ENCODE measurements around the gene SYNPO2. TPM values are rescaled to one million over a fixed set of nuclear protein-coding genes. Genes with fewer than 3 reads are reported as not detected.

SYNPO2 gene
- total RNA-seq, 1 experiment from 2014 or later = 0.87 TPM

DNA sequence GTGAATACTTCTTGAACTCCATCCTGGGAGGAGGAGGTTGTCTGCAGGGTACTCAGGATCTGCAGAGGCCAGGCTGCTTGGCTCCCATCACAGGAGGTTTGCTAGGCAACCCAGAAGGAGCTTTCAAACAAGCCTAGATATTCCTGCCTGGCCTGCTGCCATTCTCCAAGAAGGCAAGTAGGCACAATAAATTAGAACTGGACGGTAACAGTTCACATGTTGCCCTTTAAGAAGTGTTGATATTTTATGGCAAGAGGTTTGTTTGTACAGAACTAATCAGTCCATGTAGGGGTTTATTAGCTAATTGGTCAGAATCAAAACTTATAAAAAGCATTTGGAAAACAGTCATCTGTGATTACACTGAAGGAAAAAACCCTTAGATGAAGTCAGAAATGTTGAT lies 39.3 kb downstream of the SYNPO2 start:
- no TSS peak for BruUV-seq (replicated peaks)
- intact Hi-C loops (cut with micrococcal nuclease; ENCODE audit: unreplicated experiment) = no loop called here
- Histone ChIP-seq H4K20me1 (ENCODE audit: insufficient read depth) (no peaks in the 10 kb centered on the region), H3F3A (ENCODE audit: insufficient read depth, low read depth) (no peaks in the 10 kb centered on the region), H3K9me2 (ENCODE audit: insufficient read depth) (no peaks in the 10 kb centered on the region), H3K4me3 (no peak overlapping the region), H3K79me2 (ENCODE audit: low read depth) (no peaks in the 10 kb centered on the region), H3K9me3 (ENCODE audit: insufficient read depth, low read depth) (no peaks in the 10 kb centered on the region), H2AFZ (no peak overlapping the region), H3K27ac (no peak overlapping the region), H3K36me3 (ENCODE audit: low read depth) (no peaks in the 10 kb centered on the region), H3K27me3 (ENCODE audit: insufficient read depth, low read depth) (no peaks in the 10 kb centered on the region), H3K4me2 (no peak overlapping the region), H3K4me1 (replicated peaks; ENCODE audit: insufficient read depth) (no peaks in the 10 kb centered on the region)
- ChIA-PET POLR2A (ENCODE audit: unreplicated experiment) (no interaction called here), CTCF (no interaction called here)
- DNase-seq = no peak
- TF ChIP-seq, protein P1, sequence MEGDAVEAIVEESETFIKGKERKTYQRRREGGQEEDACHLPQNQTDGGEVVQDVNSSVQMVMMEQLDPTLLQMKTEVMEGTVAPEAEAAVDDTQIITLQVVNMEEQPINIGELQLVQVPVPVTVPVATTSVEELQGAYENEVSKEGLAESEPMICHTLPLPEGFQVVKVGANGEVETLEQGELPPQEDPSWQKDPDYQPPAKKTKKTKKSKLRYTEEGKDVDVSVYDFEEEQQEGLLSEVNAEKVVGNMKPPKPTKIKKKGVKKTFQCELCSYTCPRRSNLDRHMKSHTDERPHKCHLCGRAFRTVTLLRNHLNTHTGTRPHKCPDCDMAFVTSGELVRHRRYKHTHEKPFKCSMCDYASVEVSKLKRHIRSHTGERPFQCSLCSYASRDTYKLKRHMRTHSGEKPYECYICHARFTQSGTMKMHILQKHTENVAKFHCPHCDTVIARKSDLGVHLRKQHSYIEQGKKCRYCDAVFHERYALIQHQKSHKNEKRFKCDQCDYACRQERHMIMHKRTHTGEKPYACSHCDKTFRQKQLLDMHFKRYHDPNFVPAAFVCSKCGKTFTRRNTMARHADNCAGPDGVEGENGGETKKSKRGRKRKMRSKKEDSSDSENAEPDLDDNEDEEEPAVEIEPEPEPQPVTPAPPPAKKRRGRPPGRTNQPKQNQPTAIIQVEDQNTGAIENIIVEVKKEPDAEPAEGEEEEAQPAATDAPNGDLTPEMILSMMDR (conservative IDR thresholded peaks at IDR 0.05) = no peak
- TF ChIP-seq EZH2 (IDR thresholded peaks at IDR 0.05; ENCODE audit: low read depth) = no peak

GRCh38 chr4:118930255-118930654 lies 41.6 kb downstream of the SYNPO2 start:
- no peak for DNase-seq
- POLR2A ChIA-PET (ENCODE audit: unreplicated experiment) = no interaction called here
- CTCF ChIA-PET = no interaction called here
- Histone ChIP-seq H3K79me2 (ENCODE audit: low read depth) (no peaks in the 10 kb centered on the region), H3K4me2 (no peak overlapping the region), H3K36me3 (ENCODE audit: low read depth) (no peaks in the 10 kb centered on the region), H3K9me3 (ENCODE audit: insufficient read depth, low read depth) (no peaks in the 10 kb centered on the region), H3K27ac (no peak overlapping the region), H3F3A (ENCODE audit: insufficient read depth, low read depth) (no peaks in the 10 kb centered on the region), H3K9me2 (ENCODE audit: insufficient read depth) (no peaks in the 10 kb centered on the region), H3K4me1 (replicated peaks; ENCODE audit: insufficient read depth) (no peaks in the 10 kb centered on the region), H3K4me3 (no peak overlapping the region), H3K27me3 (ENCODE audit: insufficient read depth, low read depth) (no peaks in the 10 kb centered on the region), H2AFZ (no peak overlapping the region), H4K20me1 (ENCODE audit: insufficient read depth) (no peaks in the 10 kb centered on the region)
- no peak for TF ChIP-seq EZH2 (IDR thresholded peaks at IDR 0.05; ENCODE audit: low read depth)
- TF ChIP-seq, protein P1 (conservative IDR thresholded peaks at IDR 0.05) = no peak
- no TSS peak for BruUV-seq (replicated peaks)
- intact Hi-C loops (cut with micrococcal nuclease; ENCODE audit: unreplicated experiment) = no loop called here

DNA sequence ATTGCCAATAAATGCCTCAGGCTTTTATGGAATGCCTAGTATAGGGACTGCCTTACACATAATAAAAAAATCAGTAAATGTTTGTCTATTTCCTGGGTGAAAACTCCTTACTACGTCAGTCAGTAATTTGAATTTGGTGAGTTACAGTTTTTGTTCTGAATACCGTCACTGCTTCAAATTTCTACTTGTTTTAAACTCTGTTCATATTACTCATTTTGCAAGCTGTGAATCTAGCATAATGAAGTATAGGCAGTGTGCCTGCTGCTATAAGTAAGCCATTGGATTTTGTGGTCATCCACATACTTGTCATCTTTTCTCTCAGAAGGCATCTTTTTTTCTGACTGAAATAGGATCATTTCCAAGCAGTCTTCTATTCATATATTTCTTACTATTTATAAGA lies 43.1 kb downstream of the SYNPO2 start:
- CTCF ChIA-PET = no interaction called here
- no peaks in the 10 kb centered on the region for H3K79me2 ChIP-seq (ENCODE audit: low read depth)
- H3K4me3 ChIP-seq = no peak overlapping the region
- no peak overlapping the region for H3K4me2 ChIP-seq
- H3K4me1 ChIP-seq (replicated peaks; ENCODE audit: insufficient read depth) = no peaks in the 10 kb centered on the region
- intact Hi-C loops (cut with micrococcal nuclease; ENCODE audit: unreplicated experiment) = no loop called here
- no peaks in the 10 kb centered on the region for H3F3A ChIP-seq (ENCODE audit: insufficient read depth, low read depth)
- POLR2A ChIA-PET (ENCODE audit: unreplicated experiment) = no interaction called here
- H2AFZ ChIP-seq = no peak overlapping the region
- no peaks in the 10 kb centered on the region for H3K9me3 ChIP-seq (ENCODE audit: insufficient read depth, low read depth)
- no peak overlapping the region for H3K27ac ChIP-seq
- no peak for TF ChIP-seq EZH2 (IDR thresholded peaks at IDR 0.05; ENCODE audit: low read depth)
- TF ChIP-seq, protein P1 (conservative IDR thresholded peaks at IDR 0.05) = no peak
- no peaks in the 10 kb centered on the region for H4K20me1 ChIP-seq (ENCODE audit: insufficient read depth)
- no peaks in the 10 kb centered on the region for H3K27me3 ChIP-seq (ENCODE audit: insufficient read depth, low read depth)
- H3K9me2 ChIP-seq (ENCODE audit: insufficient read depth) = no peaks in the 10 kb centered on the region
- no TSS peak for BruUV-seq (replicated peaks)
- DNase-seq = no peak
- no peaks in the 10 kb centered on the region for H3K36me3 ChIP-seq (ENCODE audit: low read depth)

All from PC-9 (cell line).